ENCODE data around the gene CLEC1B.

GRCh38 chr12:9991876-9992275 lies 7.0 kb downstream of the CLEC1B start:
- TF ChIP-seq EZH2 (IDR thresholded peaks at IDR 0.05; ENCODE audit: insufficient read depth, poor library complexity, severe bottlenecking), result no peak
- TF ChIP-seq EZH2phosphoT487 (IDR thresholded peaks at IDR 0.05; ENCODE audit: insufficient read depth, low read depth), result no peak
